ENCODE results near the gene ECM2.

ECM2 gene

GRCh38 chr9:92527832-92528521 lies 7.8 kb downstream of the ECM2 start:
- DNase-seq (ENCODE audit: low read depth) = no peak

DNA sequence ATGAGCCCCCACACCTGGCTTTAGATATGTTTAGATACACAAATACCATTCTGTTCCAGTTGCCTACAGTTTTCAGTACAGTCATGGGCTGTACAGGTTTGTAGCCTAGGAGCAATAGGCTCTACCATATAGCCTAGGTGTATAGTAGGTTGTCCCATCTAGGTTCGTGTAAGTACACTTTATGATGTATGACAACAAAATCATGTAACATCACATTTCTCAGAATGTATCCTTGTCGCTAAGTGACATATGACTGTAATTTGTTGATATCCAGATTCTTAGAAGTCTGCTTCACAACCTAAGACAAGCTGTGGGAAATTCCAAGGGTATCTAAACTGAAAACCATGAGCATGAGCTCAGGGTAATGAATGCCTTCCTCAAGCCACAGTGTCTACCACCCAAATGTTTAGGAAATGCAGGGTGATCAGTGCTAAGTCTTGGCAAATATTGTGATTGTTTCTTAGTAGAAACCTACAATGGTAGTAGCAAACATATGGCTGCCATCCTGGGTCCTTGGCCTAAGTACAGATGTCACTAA lies 8.4 kb downstream of the ECM2 start:
- no peak for DNase-seq (ENCODE audit: low read depth)

DNA sequence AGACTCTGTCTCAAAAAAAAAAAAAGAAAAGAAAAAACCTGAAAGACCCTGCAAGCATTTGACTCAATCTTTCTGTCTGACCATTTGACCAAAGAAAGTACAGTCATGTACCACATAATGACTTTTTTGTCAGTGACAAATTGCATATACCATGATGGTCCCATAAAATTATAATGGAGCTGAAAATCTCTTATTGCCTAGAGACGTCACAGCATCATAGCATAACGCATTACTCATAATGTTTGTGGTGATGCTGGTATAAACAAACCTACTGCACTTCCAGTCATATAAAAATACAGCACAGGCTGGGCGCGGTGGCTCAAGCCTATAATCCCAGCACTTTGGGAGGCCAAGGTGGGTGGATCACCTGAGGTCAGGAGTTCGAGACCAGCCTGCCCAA lies 10.5 kb downstream of the ECM2 start:
- DNase-seq (ENCODE audit: low read depth) = no peak

DNA sequence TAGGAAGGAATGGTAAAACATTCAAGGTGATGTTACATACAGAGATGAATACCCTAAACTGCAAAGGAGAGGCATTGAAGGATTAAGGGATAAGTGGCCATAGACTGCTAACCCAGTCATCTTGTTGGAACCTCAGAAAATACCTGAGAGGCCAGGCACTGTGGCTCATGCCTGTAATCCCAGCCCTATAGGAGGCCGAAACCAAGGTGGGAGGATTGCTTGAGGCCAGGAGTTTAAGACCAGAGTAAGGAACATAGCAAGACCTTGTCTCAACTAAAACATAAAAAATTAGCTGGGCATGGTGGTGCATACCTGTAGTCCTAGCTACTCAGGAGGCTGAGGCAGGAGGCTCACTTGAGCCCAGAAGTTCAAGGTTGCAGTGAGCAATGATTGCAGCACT lies 10.9 kb downstream of the ECM2 start:
- DNase-seq (ENCODE audit: low read depth) = no peak

- DNase-seq (ENCODE audit: low read depth) = no peak
Measured at GRCh38 chr9:92522983-92523970, 12.5 kb downstream of the ECM2 start.

DNA sequence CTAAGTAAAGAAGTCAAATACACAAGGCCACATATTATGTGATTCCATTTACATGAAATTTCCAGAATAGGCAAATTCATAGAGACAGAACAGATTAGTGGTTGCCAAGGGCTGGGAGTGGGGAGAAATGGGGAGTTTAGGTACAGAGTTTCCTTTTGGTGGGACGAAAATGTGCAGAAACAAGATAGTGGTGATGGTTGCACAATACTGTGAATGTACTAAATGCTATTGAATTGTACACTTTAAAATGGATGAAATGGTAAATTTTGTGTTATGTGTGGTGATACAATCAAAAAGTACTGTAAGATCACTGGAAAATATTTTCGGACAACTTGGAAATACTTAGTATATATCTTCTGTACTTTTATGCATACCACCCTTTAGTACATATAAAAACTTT lies 15.0 kb downstream of the ECM2 start:
- DNase-seq (ENCODE audit: low read depth) = no peak

GRCh38 chr9:92518199-92518598 lies 17.6 kb downstream of the ECM2 start:
- DNase-seq (ENCODE audit: low read depth) = no peak

DNA sequence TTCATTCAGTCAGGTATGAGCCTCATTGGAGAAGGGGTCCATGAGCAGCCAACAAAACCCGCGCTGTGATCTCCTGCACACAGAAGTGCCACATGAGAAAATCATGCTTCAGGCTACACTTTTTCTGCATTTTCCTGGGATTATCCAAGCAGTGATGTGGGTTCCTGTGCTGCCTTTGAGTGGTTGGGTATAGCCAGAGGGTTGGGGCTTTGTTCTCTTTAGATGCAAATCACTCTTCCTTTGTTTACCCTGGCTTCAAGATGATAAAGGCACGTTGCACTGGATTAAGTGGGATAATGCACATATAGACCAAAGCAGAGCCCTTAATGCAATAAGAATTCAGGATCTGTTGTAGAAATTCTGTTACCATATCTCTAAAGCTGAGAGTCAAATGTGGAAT lies 18.7 kb downstream of the ECM2 start:
- DNase-seq (ENCODE audit: low read depth) = no peak

- DNase-seq (ENCODE audit: low read depth) = no peak
Measured at GRCh38 chr9:92516521-92516920, 19.3 kb downstream of the ECM2 start.

GRCh38 chr9:92514635-92515034 lies 21.2 kb downstream of the ECM2 start:
- no peak for DNase-seq (ENCODE audit: low read depth)

DNA sequence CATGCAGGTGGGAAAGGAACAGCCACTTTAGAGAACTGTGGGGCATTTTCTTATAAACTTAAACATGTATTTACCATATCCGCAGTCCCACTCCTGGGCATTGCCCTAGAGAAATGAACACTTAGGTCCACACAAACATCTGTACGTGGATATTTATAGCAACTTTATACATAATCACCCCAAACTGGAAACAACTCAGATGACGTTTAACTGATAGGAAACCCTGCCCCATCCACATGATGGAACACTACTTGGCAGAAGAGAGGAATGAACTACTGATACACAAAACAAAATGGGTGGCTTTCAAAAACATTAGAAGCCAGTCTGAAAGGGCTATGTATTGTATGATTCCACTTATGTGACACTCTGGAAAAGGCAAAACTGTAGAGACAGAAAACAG lies 22.4 kb downstream of the ECM2 start:
- DNase-seq (ENCODE audit: low read depth) = no peak

GRCh38 chr9:92512622-92513021 lies 23.2 kb downstream of the ECM2 start:
- no peak for DNase-seq (ENCODE audit: low read depth)

DNA sequence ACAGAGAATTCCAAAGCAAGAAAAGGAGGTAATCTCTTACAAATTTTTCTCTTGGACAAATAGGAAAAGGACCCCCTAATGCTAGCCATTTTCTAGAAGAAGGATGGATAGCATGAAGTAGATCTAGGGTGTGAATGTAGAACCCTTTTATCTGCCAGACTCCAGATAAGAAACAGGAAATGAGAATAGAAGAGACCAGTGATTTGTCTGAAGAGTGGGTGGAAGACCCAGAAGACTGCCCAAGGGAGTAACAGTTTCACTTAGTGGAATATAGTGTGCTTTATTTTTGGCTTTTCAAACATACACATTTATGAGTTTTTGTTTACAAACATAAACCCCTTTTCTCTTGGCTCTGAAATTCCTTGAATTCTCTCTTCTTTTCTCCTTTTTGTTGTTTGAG lies 25.0 kb downstream of the ECM2 start:
- no peak for DNase-seq (ENCODE audit: low read depth)

GRCh38 chr9:92509050-92509449 lies 26.7 kb downstream of the ECM2 start:
- no peak for DNase-seq (ENCODE audit: low read depth)

GRCh38 chr9:92508018-92508820 lies 27.6 kb downstream of the ECM2 start:
- DNase-seq (ENCODE audit: low read depth) = no peak

DNA sequence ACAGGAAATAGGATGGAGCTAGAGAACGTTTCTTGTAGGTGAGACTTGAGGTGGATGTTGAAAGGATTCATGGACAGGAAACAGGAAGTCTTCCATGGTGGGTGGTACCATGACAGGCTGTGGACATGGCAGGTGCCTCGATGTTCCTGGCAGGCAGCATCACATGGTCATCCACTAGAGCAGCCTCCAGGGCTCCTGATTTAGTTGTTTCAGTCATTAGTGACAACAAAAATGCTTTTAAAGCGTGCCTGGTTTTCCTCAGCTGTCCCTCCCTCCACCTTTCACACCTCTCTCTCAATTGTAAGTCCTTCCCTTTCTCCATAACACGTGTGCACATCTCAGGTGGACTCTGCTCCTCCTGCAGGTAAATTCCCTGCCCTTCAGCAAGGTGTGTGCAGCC lies 28.3 kb downstream of the ECM2 start:
- no peak for DNase-seq (ENCODE audit: low read depth)

DNA sequence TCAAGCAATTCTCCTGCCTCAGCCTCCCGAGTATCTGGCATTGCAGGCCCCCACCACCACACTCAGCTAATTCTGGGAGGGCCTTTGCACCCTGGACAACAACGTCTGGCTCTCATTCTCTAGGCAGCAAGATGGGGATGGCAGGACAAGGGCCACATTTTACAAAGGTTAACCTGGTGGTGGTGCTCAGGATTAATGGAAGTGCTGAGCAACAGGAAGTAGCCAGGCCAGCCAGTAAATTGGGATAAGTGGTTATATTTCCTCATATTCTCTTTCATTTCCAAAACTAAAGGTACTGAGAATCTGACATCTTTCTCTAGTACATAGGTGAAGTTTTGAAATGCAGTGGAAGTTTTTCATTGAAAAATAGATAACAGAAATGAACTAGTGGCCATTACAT lies 28.8 kb downstream of the ECM2 start:
- DNase-seq (ENCODE audit: low read depth) = no peak

GRCh38 chr9:92506184-92506857 lies 29.5 kb downstream of the ECM2 start:
- DNase-seq (ENCODE audit: low read depth) = peak; percentile 94

DNA sequence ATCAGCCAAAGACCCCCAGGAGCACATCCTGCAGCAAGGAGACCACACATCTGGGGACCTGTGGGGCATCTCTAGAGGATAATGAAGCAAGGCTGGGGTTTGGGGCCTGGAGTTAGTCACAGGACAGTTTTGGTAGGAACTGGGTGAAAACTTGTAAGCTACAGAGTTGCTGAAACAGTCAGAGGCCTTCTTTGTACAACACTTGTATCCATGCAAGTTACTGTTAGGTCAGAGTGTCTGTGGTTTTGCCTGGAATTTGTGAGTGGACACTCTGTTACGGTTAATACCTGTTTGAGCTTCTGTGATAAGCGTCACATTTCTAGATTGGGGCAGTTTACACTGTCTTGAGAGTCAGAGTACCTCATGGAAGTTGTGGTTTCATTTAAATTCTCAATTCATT lies 30.9 kb downstream of the ECM2 start:
- no peak for DNase-seq (ENCODE audit: low read depth)

DNA sequence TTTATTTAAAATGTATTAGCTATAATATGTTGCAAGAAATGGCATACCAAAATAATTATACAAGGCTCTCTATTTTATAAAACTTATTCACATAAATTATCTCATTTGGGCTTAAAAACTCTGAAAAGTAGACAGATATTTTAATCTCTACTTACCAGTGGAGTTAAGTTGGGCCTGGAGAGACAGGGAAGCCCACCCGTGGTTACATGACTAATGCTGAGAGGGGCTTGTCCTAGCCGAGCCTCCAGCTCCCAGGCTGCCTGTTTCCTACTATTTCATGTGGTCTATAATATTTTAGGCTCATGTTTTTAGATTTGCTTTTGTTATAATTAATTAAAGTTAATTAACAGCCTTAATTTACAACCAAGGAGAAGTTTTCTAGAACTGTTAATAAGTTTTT lies 32.6 kb downstream of the ECM2 start:
- no peak for DNase-seq (ENCODE audit: low read depth)

- no peak for DNase-seq (ENCODE audit: low read depth)
Measured at GRCh38 chr9:92501671-92502393, 34.0 kb downstream of the ECM2 start.

Measured in HS-27A (cell line).